Chondrocyte (in vitro differentiated cells): Measurements from ENCODE around the gene LEMD3. TPM values are rescaled to one million over a fixed set of nuclear protein-coding genes. Genes with fewer than 3 reads are reported as not detected.
A peak's percentile ranks its signal among the peaks of the same experiment; 100 is the strongest.

Source experiments
- DNase-seq: peaks from one replicate; pipeline ENCODE4 v3.0.0; 2021; ENCODE audit warnings: mixed read lengths, low spot score
- H3K27ac Mint-ChIP-seq: one replicate; pipeline ENCODE4 v1.8.0; 2021; ENCODE audit warnings: mild to moderate bottlenecking, moderate library complexity, mixed read lengths; ENCODE audit not compliant: unreplicated experiment
- H3K27me3 Mint-ChIP-seq: 2 replicates; pipeline ENCODE4 v1.8.0; 2021; ENCODE audit warnings: low read depth, mixed read lengths
- H3K36me3 Mint-ChIP-seq: 2 replicates; pipeline ENCODE4 v1.8.0; 2021; ENCODE audit warnings: low read depth, mixed read lengths
- H3K4me1 Mint-ChIP-seq: 2 replicates; pipeline ENCODE4 v1.8.0; 2021; ENCODE audit warnings: low read depth, mild to moderate bottlenecking, mixed read lengths
- H3K4me3 Mint-ChIP-seq: one replicate; pipeline ENCODE4 v1.8.0; 2021; ENCODE audit warnings: mild to moderate bottlenecking, moderate library complexity, mixed read lengths; ENCODE audit not compliant: unreplicated experiment
- H3K9me3 Mint-ChIP-seq: 2 replicates; pipeline ENCODE4 v1.8.0; 2021; ENCODE audit warnings: low read depth, mixed read lengths
- CTCF ChIP-seq: fragments of 200-600 bp; sonication (generic); IDR thresholded peaks from 2 replicates; pipeline ENCODE4 v1.5.0; 2021; ENCODE audit warnings: antibody characterized with exemption, mild to moderate bottlenecking, moderate library complexity
- total RNA-seq: library from RNA; stranded (reverse); gene quantifications from 3 replicates; pipeline ENCODE4 v1.2.1, GENCODE V29; 2021

Gene LEMD3
- total RNA-seq, 1 donor from 2014 or later = 21.8 TPM

- H3K9me3 Mint-ChIP-seq = peaks cover 3% of the 10 kb centered on the region
- no peaks in the 10 kb centered on the region for H3K27me3 Mint-ChIP-seq
- DNase-seq = no peak
- no peaks in the 10 kb centered on the region for H3K36me3 Mint-ChIP-seq
- H3K4me1 Mint-ChIP-seq = peaks cover 24% of the 10 kb centered on the region
- TF ChIP-seq CTCF = no peak
- H3K4me3 Mint-ChIP-seq = no peak overlapping the region
- no peak overlapping the region for H3K27ac Mint-ChIP-seq
Measured at GRCh38 chr12:65266408-65266807, 97.0 kb downstream of the LEMD3 start.

GRCh38 chr12:65269603-65270002 is 100.2 kb downstream of the LEMD3 start:
- peaks cover 24% of the 10 kb centered on the region for H3K4me1 Mint-ChIP-seq
- no peak for DNase-seq
- no peaks in the 10 kb centered on the region for H3K9me3 Mint-ChIP-seq
- no peak overlapping the region for H3K4me3 Mint-ChIP-seq
- H3K27ac Mint-ChIP-seq = peak overlapping the region; percentile 86
- H3K36me3 Mint-ChIP-seq = no peaks in the 10 kb centered on the region
- TF ChIP-seq CTCF = no peak
- no peaks in the 10 kb centered on the region for H3K27me3 Mint-ChIP-seq

- no peaks in the 10 kb centered on the region for H3K36me3 Mint-ChIP-seq
- no peaks in the 10 kb centered on the region for H3K27me3 Mint-ChIP-seq
- no peak for DNase-seq
- no peaks in the 10 kb centered on the region for H3K9me3 Mint-ChIP-seq
- H3K4me3 Mint-ChIP-seq = no peak overlapping the region
- no peak for TF ChIP-seq CTCF
- no peak overlapping the region for H3K27ac Mint-ChIP-seq
- H3K4me1 Mint-ChIP-seq = peaks cover 19% of the 10 kb centered on the region
Measured at GRCh38 chr12:65274602-65275272, 105.4 kb downstream of the LEMD3 start.

GRCh38 chr12:65275627-65276026 is 106.2 kb downstream of the LEMD3 start:
- Mint-ChIP-seq H3K27me3 (no peaks in the 10 kb centered on the region), H3K4me1 (peaks cover 11% of the 10 kb centered on the region), H3K27ac (no peak overlapping the region), H3K9me3 (no peaks in the 10 kb centered on the region), H3K36me3 (no peaks in the 10 kb centered on the region), H3K4me3 (no peak overlapping the region)
- no peak for TF ChIP-seq CTCF
- DNase-seq = no peak

- H3K27me3 Mint-ChIP-seq = no peaks in the 10 kb centered on the region
- TF ChIP-seq CTCF = no peak
- no peak overlapping the region for H3K4me3 Mint-ChIP-seq
Measured at GRCh38 chr12:65276916-65277530, 107.6 kb downstream of the LEMD3 start.

More at GRCh38 chr12:65276916-65277530, 107.6 kb downstream of the LEMD3 start:
- no peak overlapping the region for H3K27ac Mint-ChIP-seq
- H3K9me3 Mint-ChIP-seq = no peaks in the 10 kb centered on the region
- no peaks in the 10 kb centered on the region for H3K36me3 Mint-ChIP-seq
- no peak for DNase-seq
- H3K4me1 Mint-ChIP-seq = peaks cover 7% of the 10 kb centered on the region
